ENCODE results near the gene GET4.
"Not testable (repeated sequence)": the region's sequence is repeated elsewhere in the genome, so short reads cannot be mapped to it uniquely, and the experiment has no call there.

The GET4 gene

DNA sequence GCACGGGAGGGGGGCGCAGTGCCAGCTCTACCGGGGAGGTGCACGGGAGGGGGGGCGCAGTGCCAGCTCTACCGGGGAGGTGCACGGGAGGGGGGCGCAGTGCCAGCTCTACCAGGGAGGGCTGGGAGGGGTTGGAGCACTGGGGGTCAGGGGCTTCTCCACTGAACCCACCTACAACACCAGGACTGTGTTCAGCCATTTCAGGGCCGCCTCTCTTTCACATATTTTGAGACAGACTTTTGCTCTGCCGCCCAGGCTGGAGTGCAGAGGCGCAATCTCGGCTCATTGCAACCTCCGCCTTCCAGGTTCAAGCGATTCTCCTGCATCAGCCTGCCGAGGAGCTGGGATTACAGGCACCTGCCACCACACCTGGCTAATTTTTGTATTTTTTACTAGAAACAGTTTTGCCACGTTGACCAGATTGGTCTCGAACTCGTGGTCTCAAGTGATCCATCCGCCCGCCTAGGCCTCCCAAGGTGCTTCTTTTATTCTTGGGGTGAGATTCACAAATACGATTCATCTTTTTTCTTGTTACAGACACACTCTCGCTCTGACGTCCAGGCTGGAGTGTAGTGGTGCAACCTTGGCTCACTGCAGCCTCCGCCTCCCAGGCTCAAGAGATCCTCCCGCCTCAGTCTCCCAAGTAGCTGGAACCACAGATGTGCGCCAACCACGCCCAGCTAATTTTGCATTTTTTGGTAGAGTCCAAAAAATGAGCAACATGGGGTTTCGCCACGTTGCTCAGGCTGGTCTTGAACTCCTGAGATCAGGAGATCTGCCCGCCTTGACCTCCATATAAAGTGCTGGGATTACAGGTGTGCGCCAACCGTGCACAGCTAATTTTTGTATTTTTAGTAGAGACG is 41.1 kb downstream of the GET4 start:
- no peak for DNase-seq

GRCh38 chr7:918118-918425 is 41.7 kb downstream of the GET4 start:
- DNase-seq: no peak

- no peak for DNase-seq
Observed at GRCh38 chr7:918441-919113, 42.2 kb downstream of the GET4 start.

- no peak for DNase-seq
Observed at GRCh38 chr7:919114-919442, 42.7 kb downstream of the GET4 start.

- DNase-seq: no peak
Observed at GRCh38 chr7:919924-920341, 43.6 kb downstream of the GET4 start.

- DNase-seq: no peak
Observed at GRCh38 chr7:920351-921070, 44.2 kb downstream of the GET4 start.

GRCh38 chr7:921071-921461 is 44.7 kb downstream of the GET4 start:
- DNase-seq: no peak

DNA sequence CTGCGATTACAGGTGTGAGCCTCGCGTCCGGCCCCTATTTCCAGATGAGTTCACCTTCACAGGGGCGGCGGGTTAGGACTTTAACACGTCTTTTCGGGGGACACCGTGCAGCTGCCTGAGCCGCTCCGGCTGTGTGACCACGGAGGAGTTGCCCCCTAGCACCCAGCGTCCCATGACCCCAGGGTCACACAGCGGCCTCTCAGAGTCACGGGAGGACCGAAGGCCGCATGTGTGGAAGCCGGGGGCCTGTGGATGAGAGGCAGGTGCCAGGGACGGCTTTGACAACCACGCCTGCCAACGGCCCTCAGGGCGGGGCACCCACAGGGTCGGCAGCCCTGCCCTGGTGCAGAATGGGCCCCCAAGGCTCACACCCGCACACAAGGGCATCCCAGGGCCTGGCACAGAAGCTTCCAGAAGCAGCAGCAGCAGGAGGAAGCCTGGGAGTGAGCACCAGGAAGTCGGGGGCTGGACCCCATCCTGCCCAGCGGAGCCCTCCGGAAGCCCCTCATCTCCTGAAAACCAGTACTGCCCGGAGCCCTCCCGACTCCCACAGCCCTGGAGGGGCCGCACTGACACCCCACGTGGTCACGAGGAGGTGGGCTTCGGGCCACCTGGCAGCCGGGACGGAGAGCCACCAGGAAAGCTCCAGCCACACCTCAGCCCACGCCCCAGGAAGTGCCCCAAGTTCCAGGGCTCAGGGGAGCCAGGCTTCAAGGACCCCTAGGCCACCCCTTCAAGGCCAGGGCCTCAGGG is 45.4 kb downstream of the GET4 start:
- no peak for DNase-seq

GRCh38 chr7:922334-923107 is 46.2 kb downstream of the GET4 start:
- DNase-seq: no peak

DNA sequence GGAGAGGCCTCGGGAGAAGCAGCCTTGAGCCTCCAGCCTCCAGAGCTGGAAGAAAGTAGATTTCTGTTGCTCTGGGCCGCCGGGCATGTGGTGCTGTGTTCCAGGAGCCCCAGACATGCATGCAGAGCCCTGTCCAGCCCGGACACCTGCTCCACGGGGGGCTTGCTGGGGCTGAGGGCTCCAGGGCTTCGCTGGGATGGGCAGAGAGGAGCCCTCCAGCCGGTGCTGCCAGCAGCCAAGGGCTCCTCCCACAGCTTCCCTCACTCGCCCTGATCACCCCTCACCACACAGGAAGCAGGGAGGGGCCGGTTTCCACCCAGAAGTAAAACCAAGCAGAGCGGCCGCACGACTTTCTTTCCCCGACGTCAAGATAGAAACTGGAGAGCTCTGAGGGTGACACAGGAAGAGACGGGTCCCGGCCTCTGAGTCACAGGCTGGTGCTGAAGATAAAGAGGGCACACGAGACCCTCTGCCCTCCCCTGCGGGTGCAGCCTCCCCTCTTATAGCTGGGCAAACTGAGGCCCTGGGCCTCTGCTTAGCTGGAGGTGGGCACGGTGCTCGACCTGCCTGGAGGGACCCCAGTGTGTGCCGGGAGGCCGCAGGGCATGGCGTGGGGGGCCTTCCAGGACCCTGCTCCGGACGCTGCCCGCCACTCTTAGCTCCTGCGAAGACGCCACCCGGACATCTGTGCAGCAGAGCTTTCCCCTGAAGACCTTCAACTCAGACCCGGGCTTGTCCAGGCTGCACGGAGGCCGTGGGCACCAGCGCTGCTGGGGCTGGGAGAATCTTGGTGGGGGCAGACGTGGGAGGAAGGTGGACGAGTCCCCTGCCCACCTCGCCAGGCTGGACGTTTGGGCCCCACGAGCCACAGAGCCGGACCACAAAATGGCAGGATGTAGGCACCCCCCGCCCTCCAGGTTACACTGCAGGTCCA is 47.0 kb downstream of the GET4 start:
- DNase-seq: no peak

- not testable (repeated sequence) for DNase-seq
Observed at GRCh38 chr7:924042-924441, 47.7 kb downstream of the GET4 start.

DNA sequence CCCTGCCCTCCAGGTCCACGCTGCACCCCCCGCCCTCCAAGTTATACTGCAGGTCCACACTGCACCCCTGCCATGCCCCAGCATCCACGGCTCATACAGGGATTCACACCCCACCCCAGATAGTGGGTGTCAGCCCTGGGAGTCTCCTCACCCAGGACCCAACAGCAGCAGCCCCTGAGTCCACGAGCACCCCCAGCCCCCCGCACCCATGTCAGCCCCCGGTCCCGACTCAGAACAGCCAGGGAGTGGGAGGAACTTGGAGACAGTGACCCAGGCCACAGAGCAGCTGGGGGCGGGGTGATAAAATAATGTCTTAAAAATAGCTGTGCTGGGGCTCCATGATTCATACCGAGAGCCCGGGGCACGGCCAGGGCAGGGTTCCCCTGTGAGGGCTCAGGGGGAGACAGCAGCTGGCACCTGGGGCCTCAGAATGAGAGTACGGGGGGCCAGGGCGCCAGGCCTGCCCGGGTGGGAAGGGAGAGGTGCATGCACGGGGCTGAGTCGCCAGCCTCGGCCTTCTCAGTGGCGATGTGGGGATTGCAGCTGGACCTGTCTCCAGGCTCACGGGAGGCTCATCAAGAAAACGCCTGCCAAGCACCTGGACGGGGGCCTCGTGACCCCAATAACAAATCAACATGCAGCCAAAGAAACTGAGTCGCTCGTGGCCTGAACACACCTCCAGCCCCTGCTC is 48.3 kb downstream of the GET4 start:
- no peak for DNase-seq

GRCh38 chr7:925601-926000 is 49.2 kb downstream of the GET4 start:
- no peak for DNase-seq

DNA sequence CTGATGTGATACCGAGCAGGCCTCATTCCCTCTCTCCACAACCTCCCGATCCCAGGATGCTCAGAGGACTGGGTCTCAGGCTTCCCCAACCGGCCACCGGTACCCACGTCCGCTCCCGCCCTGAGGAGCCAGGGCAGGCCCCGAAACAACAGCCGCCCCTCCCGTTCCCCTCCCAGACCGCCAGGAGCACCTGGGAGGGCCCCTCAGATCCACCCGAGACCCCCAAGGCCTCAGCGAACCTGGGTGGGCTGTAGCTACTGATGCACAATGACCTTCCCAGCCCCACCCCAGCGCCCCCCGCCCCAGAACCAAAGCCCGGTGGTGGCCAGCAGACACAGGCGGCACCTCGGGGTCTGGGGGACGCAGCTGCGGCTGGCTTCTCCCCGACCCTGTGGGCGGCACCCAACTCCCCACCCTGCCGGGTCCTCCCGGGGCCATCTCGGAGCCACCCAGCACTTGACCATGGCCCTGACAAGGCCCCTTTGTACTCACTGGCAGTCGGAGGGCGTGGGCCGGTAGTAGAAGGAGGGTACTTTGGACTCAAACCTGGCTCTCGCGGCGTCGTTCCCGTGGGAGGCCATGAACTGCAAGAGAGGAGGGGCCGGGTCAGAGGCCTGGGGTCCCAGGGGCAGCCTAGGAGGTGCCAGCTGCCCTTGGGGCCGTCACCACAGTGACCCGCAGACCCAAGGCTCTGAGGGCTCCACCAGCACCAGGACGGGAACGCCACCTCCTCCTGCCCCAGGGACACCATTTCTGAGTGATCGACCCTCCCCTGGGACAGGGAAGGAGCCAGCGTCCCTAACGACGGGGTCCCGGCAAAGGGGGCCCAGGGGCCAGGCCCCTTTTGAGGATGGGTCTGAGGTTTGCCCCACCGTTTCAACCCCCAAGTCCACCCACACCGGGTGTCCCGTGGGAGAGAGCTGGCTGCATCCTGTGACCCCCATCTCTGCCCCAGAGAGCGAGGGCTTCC is 50.0 kb downstream of the GET4 start:
- no peak for DNase-seq

DNA sequence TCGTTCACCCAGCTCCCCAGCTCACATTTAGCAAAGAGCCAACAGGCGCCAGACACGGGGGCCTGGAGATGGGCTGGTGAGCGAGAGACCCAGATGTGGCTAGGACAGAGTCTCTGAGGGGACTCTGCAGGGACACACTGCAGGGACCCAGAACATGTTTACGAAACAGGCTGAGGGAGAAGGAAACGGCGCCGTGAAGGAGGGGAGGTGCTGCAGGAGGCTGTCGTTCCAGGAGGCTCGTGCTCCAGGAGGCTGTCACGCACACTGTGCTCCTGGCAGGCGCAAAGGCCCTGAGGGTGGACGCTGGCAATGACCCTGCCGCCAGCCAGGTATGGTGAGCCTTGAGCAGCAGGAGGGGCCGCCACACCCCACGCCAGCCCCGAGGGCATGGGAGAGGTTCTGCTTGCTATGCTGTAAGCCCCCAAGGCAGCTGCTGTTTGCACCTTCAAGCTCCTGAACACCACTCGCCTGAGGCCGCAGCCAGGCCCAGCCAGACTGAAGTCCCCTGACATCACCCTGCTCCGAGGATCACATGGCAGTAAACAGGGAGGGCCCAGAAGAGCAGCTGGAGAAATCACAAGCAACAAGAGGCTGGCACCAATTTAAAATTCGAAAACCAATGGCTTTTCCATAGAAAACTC is 50.8 kb downstream of the GET4 start:
- no peak for DNase-seq

GRCh38 chr7:929311-929711 is 53.0 kb downstream of the GET4 start:
- no peak for DNase-seq

GRCh38 chr7:930975-931758 is 54.8 kb downstream of the GET4 start:
- no peak for DNase-seq
